ENCODE results near the gene SPAST.
"Not testable (repeated sequence)": the region's sequence is repeated elsewhere in the genome, so short reads cannot be mapped to it uniquely, and the experiment has no call there.

The SPAST gene

GRCh38 chr2:32063310-32064020, at the start of gene SPAST:
Gene SPAST (plus strand): TSS chr2:32063556. CDS start chr2:32063832, 276 bp downstream.
- no peak for TF ChIP-seq ZFX (IDR thresholded peaks at IDR 0.05; ENCODE audit: borderline replicate concordance)
- peak; percentile 57 for TF ChIP-seq CTCF (IDR thresholded peaks at IDR 0.05)
- H3K27ac ChIP-seq: peak within 1 kb of the TSS; percentile 89

- H3K27ac ChIP-seq: not testable (repeated sequence)
Measured at GRCh38 chr2:32018789-32019482, 44.4 kb upstream of the SPAST start.

- not testable (repeated sequence) for H3K27ac ChIP-seq
Measured at GRCh38 chr2:32034198-32034887, 29.0 kb upstream of the SPAST start.

GRCh38 chr2:32039447-32040219, 23.7 kb upstream of the SPAST start, which contains the start of gene DPY30:
Gene DPY30 (minus strand): TSS chr2:32039805. CDS start chr2:32039456, 349 bp downstream.
- no peak for TF ChIP-seq ZFX (IDR thresholded peaks at IDR 0.05; ENCODE audit: borderline replicate concordance)
- TF ChIP-seq CTCF (IDR thresholded peaks at IDR 0.05): peak; percentile 0; the same call in 1 of the 2 replicates
- H3K27ac ChIP-seq: peak within 1 kb of the TSS; percentile 81

- no peak overlapping the region for H3K27ac ChIP-seq
- TF ChIP-seq ZFX (IDR thresholded peaks at IDR 0.05; ENCODE audit: borderline replicate concordance) (no peak), CTCF (IDR thresholded peaks at IDR 0.05) (no peak)
Measured at GRCh38 chr2:32043561-32043960, 19.8 kb upstream of the SPAST start.

- TF ChIP-seq ZFX (IDR thresholded peaks at IDR 0.05; ENCODE audit: borderline replicate concordance) (no peak), CTCF (IDR thresholded peaks at IDR 0.05) (no peak)
- no peak overlapping the region for H3K27ac ChIP-seq
Measured at GRCh38 chr2:32051836-32052439, 11.4 kb upstream of the SPAST start.

GRCh38 chr2:32054583-32054982, 8.8 kb upstream of the SPAST start:
- not testable (repeated sequence) for H3K27ac ChIP-seq

- TF ChIP-seq CTCF (IDR thresholded peaks at IDR 0.05): no peak
- H3K27ac ChIP-seq: no peak overlapping the region
Measured at GRCh38 chr2:32058130-32058529, 5.2 kb upstream of the SPAST start.

All from 22Rv1 (cell line).